Fibroblast of skin of abdomen (primary cell): ENCODE measurements around the gene LY86.
A peak's percentile ranks its signal among the peaks of the same experiment; 100 is the strongest.
"Not testable (repeated sequence)": the region's sequence is repeated elsewhere in the genome, so short reads cannot be mapped to it uniquely, and the experiment has no call there.

ENCODE experiments used
- DNase-seq: peaks from one replicate; pipeline ENCODE4 v3.0.0-alpha.2; 2013

The LY86 gene

GRCh38 chr6:6654599-6655575, 66.4 kb downstream of the LY86 start:
- peak; percentile 51 for DNase-seq

- no peak for DNase-seq
These were observed 67.3 kb downstream of the LY86 start for GRCh38 chr6:6655805-6656251.

GRCh38 chr6:6656287-6656686, 67.8 kb downstream of the LY86 start:
- no peak for DNase-seq

- no peak for DNase-seq
These were observed 68.7 kb downstream of the LY86 start for GRCh38 chr6:6657085-6657819.

GRCh38 chr6:6657820-6658217, 69.3 kb downstream of the LY86 start:
- DNase-seq: no peak

- DNase-seq: no peak
These were observed 71.2 kb downstream of the LY86 start for GRCh38 chr6:6659600-6660327.

GRCh38 chr6:6660339-6661045, 72.0 kb downstream of the LY86 start:
- no peak for DNase-seq

GRCh38 chr6:6661191-6661590, 72.7 kb downstream of the LY86 start:
- DNase-seq: no peak

GRCh38 chr6:6661684-6662083, 73.2 kb downstream of the LY86 start:
- DNase-seq: peak; percentile 16

GRCh38 chr6:6663421-6664135, 75.1 kb downstream of the LY86 start:
- no peak for DNase-seq

- DNase-seq: no peak
These were observed 77.2 kb downstream of the LY86 start for GRCh38 chr6:6665555-6666243.

GRCh38 chr6:6670150-6670549, 81.6 kb downstream of the LY86 start:
- DNase-seq: not testable (repeated sequence)

GRCh38 chr6:6674872-6675271, 86.4 kb downstream of the LY86 start:
- no peak for DNase-seq

GRCh38 chr6:6676910-6677441, 88.5 kb downstream of the LY86 start:
- peak; percentile 72 for DNase-seq

GRCh38 chr6:6678185-6678671, 89.7 kb downstream of the LY86 start:
- no peak for DNase-seq

GRCh38 chr6:6678811-6679210, 90.3 kb downstream of the LY86 start:
- no peak for DNase-seq

- DNase-seq: no peak
These were observed 91.1 kb downstream of the LY86 start for GRCh38 chr6:6679633-6680032.

GRCh38 chr6:6680526-6680925, 92.0 kb downstream of the LY86 start:
- DNase-seq: peak; percentile 62

- no peak for DNase-seq
These were observed 92.7 kb downstream of the LY86 start for GRCh38 chr6:6681075-6681849.

- no peak for DNase-seq
These were observed 93.7 kb downstream of the LY86 start for GRCh38 chr6:6682225-6682624.
